ENCODE measurements around the gene CCDC91.

CCDC91 gene

GRCh38 chr12:28235985-28236384, 45.7 kb downstream of the CCDC91 start:
- TF ChIP-seq POLR2AphosphoS5 (IDR thresholded peaks at IDR 0.05; ENCODE audit: low read depth, low read length), result no peak

GRCh38 chr12:28237423-28237822, 47.2 kb downstream of the CCDC91 start:
- TF ChIP-seq, protein P1, sequence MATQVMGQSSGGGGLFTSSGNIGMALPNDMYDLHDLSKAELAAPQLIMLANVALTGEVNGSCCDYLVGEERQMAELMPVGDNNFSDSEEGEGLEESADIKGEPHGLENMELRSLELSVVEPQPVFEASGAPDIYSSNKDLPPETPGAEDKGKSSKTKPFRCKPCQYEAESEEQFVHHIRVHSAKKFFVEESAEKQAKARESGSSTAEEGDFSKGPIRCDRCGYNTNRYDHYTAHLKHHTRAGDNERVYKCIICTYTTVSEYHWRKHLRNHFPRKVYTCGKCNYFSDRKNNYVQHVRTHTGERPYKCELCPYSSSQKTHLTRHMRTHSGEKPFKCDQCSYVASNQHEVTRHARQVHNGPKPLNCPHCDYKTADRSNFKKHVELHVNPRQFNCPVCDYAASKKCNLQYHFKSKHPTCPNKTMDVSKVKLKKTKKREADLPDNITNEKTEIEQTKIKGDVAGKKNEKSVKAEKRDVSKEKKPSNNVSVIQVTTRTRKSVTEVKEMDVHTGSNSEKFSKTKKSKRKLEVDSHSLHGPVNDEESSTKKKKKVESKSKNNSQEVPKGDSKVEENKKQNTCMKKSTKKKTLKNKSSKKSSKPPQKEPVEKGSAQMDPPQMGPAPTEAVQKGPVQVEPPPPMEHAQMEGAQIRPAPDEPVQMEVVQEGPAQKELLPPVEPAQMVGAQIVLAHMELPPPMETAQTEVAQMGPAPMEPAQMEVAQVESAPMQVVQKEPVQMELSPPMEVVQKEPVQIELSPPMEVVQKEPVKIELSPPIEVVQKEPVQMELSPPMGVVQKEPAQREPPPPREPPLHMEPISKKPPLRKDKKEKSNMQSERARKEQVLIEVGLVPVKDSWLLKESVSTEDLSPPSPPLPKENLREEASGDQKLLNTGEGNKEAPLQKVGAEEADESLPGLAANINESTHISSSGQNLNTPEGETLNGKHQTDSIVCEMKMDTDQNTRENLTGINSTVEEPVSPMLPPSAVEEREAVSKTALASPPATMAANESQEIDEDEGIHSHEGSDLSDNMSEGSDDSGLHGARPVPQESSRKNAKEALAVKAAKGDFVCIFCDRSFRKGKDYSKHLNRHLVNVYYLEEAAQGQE (IDR thresholded peaks at IDR 0.05; ENCODE audit: insufficient read depth in 1 of 2, low read depth in 2 of 2, low read length in 2 of 2), result no peak
- TF ChIP-seq TAF1 (IDR thresholded peaks at IDR 0.05; ENCODE audit: borderline replicate concordance, insufficient read depth, low read length), result no peak

GRCh38 chr12:28239918-28240317, 49.7 kb downstream of the CCDC91 start:
- TF ChIP-seq POLR2AphosphoS5 (IDR thresholded peaks at IDR 0.05; ENCODE audit: low read depth, low read length), result no peak
- TF ChIP-seq SIN3A (IDR thresholded peaks at IDR 0.05; ENCODE audit: borderline replicate concordance, insufficient read depth, low read length), result no peak
- TF ChIP-seq TAF1 (IDR thresholded peaks at IDR 0.05; ENCODE audit: borderline replicate concordance, insufficient read depth, low read length), result no peak
- TF ChIP-seq FOXP2 (optimal IDR thresholded peaks at IDR 0.05; ENCODE audit: borderline replicate concordance, extremely low read depth, extremely low read length, insufficient read depth), result no peak
- TF ChIP-seq, protein P1 (IDR thresholded peaks at IDR 0.05; ENCODE audit: insufficient read depth in 1 of 2, low read depth in 2 of 2, low read length in 2 of 2), result no peak

- no peak for TF ChIP-seq FOXP2 (optimal IDR thresholded peaks at IDR 0.05; ENCODE audit: borderline replicate concordance, extremely low read depth, extremely low read length, insufficient read depth)
- no peak for TF ChIP-seq TAF1 (IDR thresholded peaks at IDR 0.05; ENCODE audit: borderline replicate concordance, insufficient read depth, low read length)
- no peak for TF ChIP-seq SIN3A (IDR thresholded peaks at IDR 0.05; ENCODE audit: borderline replicate concordance, insufficient read depth, low read length)
- no peak for TF ChIP-seq POLR2AphosphoS5 (IDR thresholded peaks at IDR 0.05; ENCODE audit: low read depth, low read length)
- TF ChIP-seq, protein P1 (IDR thresholded peaks at IDR 0.05; ENCODE audit: insufficient read depth in 1 of 2, low read depth in 2 of 2, low read length in 2 of 2), result no peak
Observed at GRCh38 chr12:28240853-28241252, 50.6 kb downstream of the CCDC91 start.

DNA sequence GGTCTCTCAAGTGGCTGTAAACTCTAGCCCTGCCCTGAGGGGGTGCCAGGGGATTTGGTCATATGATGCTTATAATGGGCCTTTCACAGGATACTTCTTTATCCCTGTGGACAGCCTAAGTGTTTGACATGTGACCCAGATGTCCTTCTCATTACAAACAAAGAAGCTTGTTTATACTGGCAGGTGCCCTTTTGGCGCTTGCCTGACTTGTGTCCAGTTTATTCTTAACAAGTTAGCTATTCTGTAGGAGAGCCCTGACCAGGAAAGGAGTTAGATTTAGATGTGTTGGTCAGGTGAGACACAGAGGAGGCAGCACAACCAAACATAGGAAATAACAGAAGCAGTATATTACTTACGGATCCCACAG, 51.9 kb downstream of the CCDC91 start:
- TF ChIP-seq FOXP2 (optimal IDR thresholded peaks at IDR 0.05; ENCODE audit: borderline replicate concordance, extremely low read depth, extremely low read length, insufficient read depth), result no peak
- no peak for TF ChIP-seq POLR2AphosphoS5 (IDR thresholded peaks at IDR 0.05; ENCODE audit: low read depth, low read length)
- TF ChIP-seq, protein P1 (IDR thresholded peaks at IDR 0.05; ENCODE audit: insufficient read depth in 1 of 2, low read depth in 2 of 2, low read length in 2 of 2), result no peak
- TF ChIP-seq SIN3A (IDR thresholded peaks at IDR 0.05; ENCODE audit: borderline replicate concordance, insufficient read depth, low read length), result no peak
- no peak for TF ChIP-seq TAF1 (IDR thresholded peaks at IDR 0.05; ENCODE audit: borderline replicate concordance, insufficient read depth, low read length)

Measured in PFSK-1 (cell line).